Hypothalamus (tissue), 51 donors: Measurements from ENCODE around the gene FLRT1.
A peak's percentile ranks its signal among the peaks of the same experiment; 100 is the strongest.

Experiments used
- DNase-seq, 51 donors: peaks; one replicate each; lab custom pipeline; 2025; lab: John Stamatoyannopoulos, UW

FLRT1 gene

GRCh38 chr11:64004590-64004984, 31.1 kb upstream of the FLRT1 start:
- DNase-seq, result no peak

- no peak for DNase-seq
These were observed 30.0 kb upstream of the FLRT1 start for GRCh38 chr11:64005691-64006090.

GRCh38 chr11:64006398-64006797, 29.3 kb upstream of the FLRT1 start:
- no peak for DNase-seq

GRCh38 chr11:64007160-64007628, 28.5 kb upstream of the FLRT1 start:
- peak in 1 of 51 donors; percentile 26 for DNase-seq

- DNase-seq, result peak in 34 of 51 donors; percentile 6 to 69 (median 37)
These were observed 28.0 kb upstream of the FLRT1 start for GRCh38 chr11:64007629-64008282.

- DNase-seq, result no peak
These were observed 27.3 kb upstream of the FLRT1 start for GRCh38 chr11:64008283-64008913.

GRCh38 chr11:64008914-64009633, 26.7 kb upstream of the FLRT1 start:
- no peak for DNase-seq

GRCh38 chr11:64009710-64010109, 26.0 kb upstream of the FLRT1 start:
- DNase-seq, result no peak

- DNase-seq, result no peak
These were observed 24.9 kb upstream of the FLRT1 start for GRCh38 chr11:64010783-64011182.

GRCh38 chr11:64011371-64011770, 24.4 kb upstream of the FLRT1 start:
- no peak for DNase-seq

- DNase-seq, result no peak
These were observed 22.4 kb upstream of the FLRT1 start for GRCh38 chr11:64013141-64013896.

GRCh38 chr11:64014356-64014755, 21.4 kb upstream of the FLRT1 start:
- DNase-seq, result no peak

- no peak for DNase-seq
These were observed 20.2 kb upstream of the FLRT1 start for GRCh38 chr11:64015510-64015909.

GRCh38 chr11:64015935-64016845, 19.5 kb upstream of the FLRT1 start:
- DNase-seq, result peak in 8 of 51 donors; percentile 12 to 41 (median 30)

GRCh38 chr11:64017945-64018224, 17.8 kb upstream of the FLRT1 start:
- no peak for DNase-seq

- no peak for DNase-seq
These were observed 17.4 kb upstream of the FLRT1 start for GRCh38 chr11:64018310-64018709.

GRCh38 chr11:64019106-64020037, 16.4 kb upstream of the FLRT1 start:
- no peak for DNase-seq

- no peak for DNase-seq
These were observed 14.6 kb upstream of the FLRT1 start for GRCh38 chr11:64020976-64021756.
